A549 (cell line): ENCODE data around the gene HMGCL. TPM values are rescaled to one million over a fixed set of nuclear protein-coding genes. Genes with fewer than 3 reads are reported as not detected.

Experiments used
- ATAC-seq, 2 experiments: fragments of 200-7000 bp in 1 of 2; fragments of >200 bp in 1 of 2; cut with Nextera tagmentation in 1 of 2; cut with Tn5 transposase in 1 of 2; 3 replicates each; pipeline versions ENCODE4 v1.8.0 to v1.9.1; 2018 to 2020; ENCODE audit warnings: mild to moderate bottlenecking in 1 of 2, moderate library complexity in 1 of 2
- CTCF ChIA-PET: fragments of 300-600 bp; sonication (Branson Sonifier 250); formaldehyde crosslinking; extraction: SDS; loops from one replicate; lab custom pipeline; 2021; ENCODE audit warnings: antibody characterized with exemption, inconsistent platforms; lab: Yijun Ruan, JAX
- POLR2A ChIA-PET: fragments of 350-600 bp; formaldehyde crosslinking; extraction: SDS; loops from one replicate; lab custom pipeline; 2021; ENCODE audit warnings: antibody characterized with exemption, inconsistent platforms; lab: Yijun Ruan, JAX
- DNase-seq, 2 experiments: peaks; one replicate each; pipeline versions ENCODE4 v3.0.0 to v3.0.0-alpha.2; 2011 to 2016; ENCODE audit warnings: low read depth in 1 of 2, low spot score in 1 of 2
- FAIRE-seq: peaks from 2 replicates; lab custom pipeline; 2011; peaks lifted over from hg19 to GRCh38; lab: Jason Lieb, UNC
- H3K27ac ChIP-seq, 2 experiments: fragments of >200 bp; sonication (Bioruptor Twin); formaldehyde crosslinking; 3 replicates each; pipeline ENCODE4 v1.5.1; 2016 to 2017
- H3K4me1 ChIP-seq: fragments of >200 bp; sonication (Bioruptor Twin); formaldehyde crosslinking; 3 replicates; pipeline ENCODE4 v1.6.1; 2016
- H3K4me2 ChIP-seq: fragments of >200 bp; sonication (Bioruptor Twin); formaldehyde crosslinking; 3 replicates; pipeline ENCODE4 v1.6.1; 2016
- H3K4me3 ChIP-seq: fragments of >200 bp; sonication (Bioruptor Twin); formaldehyde crosslinking; 3 replicates; pipeline ENCODE4 v1.5.1; 2016
- H3K9me3 ChIP-seq: fragments of >200 bp; sonication (Bioruptor Twin); formaldehyde crosslinking; 3 replicates; pipeline ENCODE4 v1.6.1; 2016
- BCL3 ChIP-seq: fragments of >200 bp; sonication (Bioruptor Twin); formaldehyde crosslinking; IDR thresholded peaks from 3 replicates; pipeline ENCODE4 v1.6.1; 2016
- CBX8 ChIP-seq: fragments of 200-600 bp; sonication (generic); IDR thresholded peaks from 2 replicates; pipeline ENCODE4 v1.6.1; 2016
- CEBPB ChIP-seq, 2 experiments: fragments of >200 bp in 1 of 2; sonication (Bioruptor Twin) in 1 of 2; formaldehyde crosslinking in 1 of 2; IDR thresholded peaks; 2 replicates each; pipeline ENCODE4 v1.6.1; 2012 to 2016
- CHD2 ChIP-seq: fragments of 150-350 bp; IDR thresholded peaks from 2 replicates; pipeline ENCODE4 v1.6.1; 2014; ENCODE audit warnings: low read length; ENCODE audit not compliant: partially characterized antibody
- CHD4 ChIP-seq: fragments of 200-600 bp; sonication (generic); IDR thresholded peaks from 2 replicates; pipeline ENCODE4 v1.6.1; 2016; ENCODE audit warnings: antibody characterized with exemption, mild to moderate bottlenecking, borderline replicate concordance
- CTCF ChIP-seq: fragments of >200 bp; sonication (Bioruptor Twin); formaldehyde crosslinking; IDR thresholded peaks from 3 replicates; pipeline ENCODE4 v1.5.1; 2016
- EP300 ChIP-seq, 2 experiments: fragments of >200 bp; sonication (Bioruptor Twin); formaldehyde crosslinking; IDR thresholded peaks; 2 replicates in 1 of 2; 3 replicates in 1 of 2; pipeline ENCODE4 v1.6.1; 2016 to 2017
- ESRRA ChIP-seq: fragments of 150-350 bp; IDR thresholded peaks from 2 replicates; pipeline ENCODE4 v1.6.1; 2014; ENCODE audit warnings: mild to moderate bottlenecking, low read length, borderline replicate concordance
- FOSB ChIP-seq: fragments of 250-450 bp; sonication (Bioruptor Pico); IDR thresholded peaks from 2 replicates; pipeline ENCODE4 v1.5.0; 2020; ENCODE audit warnings: mild to moderate bottlenecking, moderate library complexity
- FOXS1 ChIP-seq: fragments of 250-450 bp; sonication (Bioruptor Pico); IDR thresholded peaks from 2 replicates; pipeline ENCODE4 v1.5.0; 2020; ENCODE audit warnings: mild to moderate bottlenecking, moderate library complexity
- GATA3 ChIP-seq: IDR thresholded peaks from 2 replicates; pipeline ENCODE4 v1.6.1; 2012; ENCODE audit warnings: borderline replicate concordance
- HOXA7 ChIP-seq: fragments of 250-450 bp; sonication (Bioruptor Pico); IDR thresholded peaks from 2 replicates; pipeline ENCODE4 v1.5.0; 2020; ENCODE audit warnings: mild to moderate bottlenecking, moderate library complexity
- HOXB13 ChIP-seq: fragments of 250-450 bp; sonication (Bioruptor Pico); IDR thresholded peaks from 2 replicates; pipeline ENCODE4 v1.5.0; 2020; ENCODE audit warnings: low read depth, mild to moderate bottlenecking, moderate library complexity
- JUN ChIP-seq, 2 experiments: fragments of >200 bp; sonication (Bioruptor Twin); formaldehyde crosslinking; IDR thresholded peaks; 2 replicates in 1 of 2; 3 replicates in 1 of 2; pipeline ENCODE4 v1.6.1; 2016 to 2017
- KDM5A ChIP-seq: fragments of 200-600 bp; sonication (generic); IDR thresholded peaks from 2 replicates; pipeline ENCODE4 v1.6.1; 2016; ENCODE audit warnings: antibody characterized with exemption, mild to moderate bottlenecking
- MAFK ChIP-seq: fragments of 450-650 bp; IDR thresholded peaks from 2 replicates; pipeline ENCODE4 v1.6.1; 2014; ENCODE audit not compliant: partially characterized antibody
- MYC ChIP-seq: IDR thresholded peaks from 2 replicates; pipeline ENCODE4 v1.6.1; 2012; ENCODE audit warnings: mild to moderate bottlenecking, inconsistent platforms, low read length, improper control_type of control experiment, borderline replicate concordance
- NFE2L2 ChIP-seq: fragments of 150-350 bp; conservative IDR thresholded peaks from 2 replicates; pipeline ENCODE4 v1.6.1; 2014; ENCODE audit warnings: low read length
- REST ChIP-seq: fragments of 200-600 bp; sonication (generic); IDR thresholded peaks from 2 replicates; pipeline ENCODE4 v1.6.1; 2016; ENCODE audit warnings: antibody characterized with exemption, mild to moderate bottlenecking, moderate library complexity
- SMC3 ChIP-seq: fragments of >200 bp; sonication (Bioruptor Twin); formaldehyde crosslinking; IDR thresholded peaks from 3 replicates; pipeline ENCODE4 v1.6.1; 2018; ENCODE audit warnings: inconsistent platforms
- TP53 ChIP-seq: fragments of 250-450 bp; sonication (Bioruptor Pico); IDR thresholded peaks from 2 replicates; pipeline ENCODE4 v1.5.0; 2021; ENCODE audit warnings: mild to moderate bottlenecking, moderate library complexity
- ZC3H11A ChIP-seq: fragments of 450-650 bp; IDR thresholded peaks from 2 replicates; pipeline ENCODE4 v1.6.1; 2014; ENCODE audit warnings: antibody characterized with exemption, mild to moderate bottlenecking
- ZNF302 ChIP-seq: fragments of 250-450 bp; sonication (Bioruptor Pico); IDR thresholded peaks from 2 replicates; pipeline ENCODE4 v1.9.0; 2021; ENCODE audit warnings: inconsistent platforms, mild to moderate bottlenecking, moderate library complexity
- ZSCAN20 ChIP-seq: fragments of 250-450 bp; sonication (Bioruptor Pico); IDR thresholded peaks from 2 replicates; pipeline ENCODE4 v1.8.0; 2022; ENCODE audit warnings: mild to moderate bottlenecking, moderate library complexity
- whole genome bisulfite sequencing: methylation state at CpG from one replicate; pipeline ENCODE4 v1.1.6; 2017; ENCODE audit errors: missing lambda C conversion rate; 5-methylcytosine and 5-hydroxymethylcytosine counted together
- polyA plus RNA-seq, 4 experiments: library from polyadenylated mRNA; depleted of rRNA in 3 of 4; stranded (reverse); fragments of >200 nt; fragmentation: RNase III in 1 of 4; extraction: RNeasy Plus Mini Kit Qiagen cat#74134 plus additional on column Dnase treatment in 1 of 4; gene quantifications; 2 replicates in 3 of 4; 3 replicates in 1 of 4; pipeline ENCODE4 v1.2.3, GENCODE V29; 2011 to 2017
- TF ChIP-seq, protein P1 (sequence below): fragments of >200 bp; sonication (Bioruptor Twin); formaldehyde crosslinking; IDR thresholded peaks from 2 replicates; pipeline ENCODE4 v1.6.1; 2016
- TF ChIP-seq, protein P2 (sequence below): IDR thresholded peaks from 2 replicates; pipeline ENCODE4 v1.6.1; 2012

The HMGCL gene
- polyA plus RNA-seq, 2 of the 4 experiments (the other 2 are of a cell fraction): 11.5 to 18.0 TPM

DNA sequence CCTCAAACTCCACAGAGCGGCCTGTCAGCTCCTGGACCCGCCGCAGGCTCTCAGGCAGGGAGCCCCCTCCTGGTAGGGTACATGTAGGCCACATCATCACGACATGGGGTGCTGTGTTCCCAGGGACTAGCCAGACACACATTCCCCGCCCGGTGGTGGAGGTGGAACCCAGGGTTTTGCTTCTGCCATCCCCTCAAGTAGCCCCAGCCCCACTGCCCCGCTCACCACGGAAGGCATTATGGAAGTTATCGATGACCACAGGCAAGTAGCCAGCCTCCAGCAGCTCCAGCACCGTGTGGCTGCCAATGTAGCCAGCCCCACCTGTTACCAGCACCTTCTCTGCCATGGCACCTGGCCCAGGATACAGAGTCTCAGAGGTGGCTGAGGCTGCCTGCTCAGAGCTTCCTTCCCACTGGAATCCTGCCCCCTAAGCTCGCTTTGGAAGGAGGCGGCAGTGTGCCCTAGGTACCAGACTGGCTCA, 26.5 kb downstream of the HMGCL start:
- CTCF ChIA-PET: interaction anchor here (0.6 to 3.3 kb wide), 7 partner anchors 11 to 257 kb away, joined by 3 to 19 read pairs (median 5); no protein-coding TSS in a partner anchor
- peak overlapping the region; percentile 72; the same call in 2 of the 3 replicates for H3K4me3 ChIP-seq
- no peak for FAIRE-seq

DNA sequence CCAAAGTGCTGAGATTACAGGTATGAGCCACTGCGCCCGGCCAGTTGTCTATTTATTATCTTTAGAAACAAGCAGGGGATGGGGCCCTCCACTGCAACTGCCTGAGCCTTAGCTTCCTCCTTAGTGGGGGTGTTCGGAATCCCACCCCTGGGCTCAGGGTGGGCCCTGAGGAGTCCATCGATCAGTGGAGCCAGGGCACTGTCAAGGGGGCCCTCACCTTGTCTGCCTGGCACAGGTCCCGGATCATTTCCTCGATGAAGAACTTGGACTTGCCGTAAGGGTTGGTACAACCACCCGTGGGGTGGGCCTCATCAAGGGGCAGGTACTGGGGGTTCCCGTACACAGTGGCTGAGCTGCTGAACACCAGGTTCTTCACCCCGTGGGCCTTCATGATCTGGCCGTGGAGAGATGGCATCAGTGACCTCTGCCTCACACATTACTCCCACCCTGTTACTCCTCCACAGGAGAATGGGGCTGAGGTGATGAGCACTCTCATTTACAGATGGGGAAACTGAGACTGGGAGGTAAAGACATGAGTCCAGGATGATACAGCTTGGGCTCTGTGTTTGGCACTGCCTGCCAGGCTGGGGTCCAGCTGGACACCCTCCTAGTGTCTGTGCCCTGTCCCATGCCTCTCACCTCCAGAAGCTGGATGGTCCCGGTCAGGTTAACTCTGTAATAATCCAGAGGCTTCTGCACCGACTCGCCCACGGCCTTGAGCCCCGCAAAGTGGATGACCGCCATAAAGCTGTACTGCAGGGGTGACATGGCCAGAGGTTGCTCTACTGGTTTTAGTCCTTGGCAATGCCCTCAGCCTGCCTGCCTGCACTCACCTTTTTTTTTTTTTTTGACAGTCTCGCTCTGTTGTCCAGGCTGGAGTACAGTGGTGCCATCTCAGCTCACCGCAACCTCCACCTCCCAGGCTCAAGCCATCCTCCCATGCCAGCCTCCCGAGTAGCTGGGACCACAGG, 27.5 kb downstream of the HMGCL start:
- peaks cover 25% of the 10 kb centered on the region for H3K4me1 ChIP-seq
- H3K4me3 ChIP-seq: no peak overlapping the region
- H3K4me2 ChIP-seq: no peak overlapping the region
- no peak for DNase-seq
- no peak for ATAC-seq
- ChIA-PET CTCF (interaction anchor here (0.6 to 3.3 kb wide), 9 partner anchors 8 to 594 kb away, joined by 3 to 19 read pairs (median 5); no protein-coding TSS in a partner anchor), POLR2A (interaction anchor here (1.0 kb wide), 1 partner anchor 20 kb away, joined by 3 read pairs; the partner anchor contains the start of gene PITHD1)
- TF ChIP-seq KDM5A: no peak
- no peak for TF ChIP-seq MYC
- TF ChIP-seq ESRRA: no peak
- no peak for TF ChIP-seq TP53
- TF ChIP-seq NFE2L2: no peak
- TF ChIP-seq ZNF302 (CRISPR knock-in tag): no peak
- no peak for TF ChIP-seq REST
- TF ChIP-seq CHD2: no peak
- no peak for TF ChIP-seq SMC3
- TF ChIP-seq BCL3: no peak
- TF ChIP-seq ZC3H11A: no peak
- TF ChIP-seq, protein P1, sequence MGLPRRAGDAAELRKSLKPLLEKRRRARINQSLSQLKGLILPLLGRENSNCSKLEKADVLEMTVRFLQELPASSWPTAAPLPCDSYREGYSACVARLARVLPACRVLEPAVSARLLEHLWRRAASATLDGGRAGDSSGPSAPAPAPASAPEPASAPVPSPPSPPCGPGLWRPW: no peak
- TF ChIP-seq FOXS1 (CRISPR knock-in tag): no peak
- no peak for TF ChIP-seq CHD4
- no peak for TF ChIP-seq CBX8
- FAIRE-seq: no peak
- WGBS: 94% methylated on average over 15 of the region's 20 CpGs
- peak overlapping the region in 1 of 2 experiments; percentile 99; a peak in 1 of 6 replicates for H3K27ac ChIP-seq
- no peaks in the 10 kb centered on the region for H3K9me3 ChIP-seq

More for the DNA sequence above, 26.5 kb downstream of the HMGCL start:
- no peak for ATAC-seq
- H3K9me3 ChIP-seq: no peaks in the 10 kb centered on the region
- peak overlapping the region; percentile 89 for H3K4me2 ChIP-seq
- TF ChIP-seq CEBPB (IDR thresholded peaks at IDR 0.05) (no peak), JUN (IDR thresholded peaks at IDR 0.05) (no peak), HOXA7 (CRISPR knock-in tag) (no peak), NFE2L2 (no peak), FOSB (CRISPR knock-in tag) (no peak), CHD4 (no peak), ZSCAN20 (CRISPR knock-in tag) (no peak), EP300 (IDR thresholded peaks at IDR 0.05) (no peak), HOXB13 (CRISPR knock-in tag) (no peak), GATA3 (no peak), MAFK (no peak), CTCF (no peak), ZNF302 (CRISPR knock-in tag) (no peak)
- TF ChIP-seq, protein P1: no peak
- TF ChIP-seq, protein P2, sequence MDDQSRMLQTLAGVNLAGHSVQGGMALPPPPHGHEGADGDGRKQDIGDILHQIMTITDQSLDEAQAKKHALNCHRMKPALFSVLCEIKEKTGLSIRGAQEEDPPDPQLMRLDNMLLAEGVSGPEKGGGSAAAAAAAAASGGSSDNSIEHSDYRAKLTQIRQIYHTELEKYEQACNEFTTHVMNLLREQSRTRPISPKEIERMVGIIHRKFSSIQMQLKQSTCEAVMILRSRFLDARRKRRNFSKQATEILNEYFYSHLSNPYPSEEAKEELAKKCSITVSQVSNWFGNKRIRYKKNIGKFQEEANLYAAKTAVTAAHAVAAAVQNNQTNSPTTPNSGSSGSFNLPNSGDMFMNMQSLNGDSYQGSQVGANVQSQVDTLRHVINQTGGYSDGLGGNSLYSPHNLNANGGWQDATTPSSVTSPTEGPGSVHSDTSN: no peak
- H3K27ac ChIP-seq: peak overlapping the region; percentile 89 to 99
- POLR2A ChIA-PET: interaction anchor here (4.2 kb wide), 1 partner anchor 8 kb away, joined by 19 read pairs; the partner anchor contains the start of gene LYPLA2
- peaks cover 16% of the 10 kb centered on the region for H3K4me1 ChIP-seq
- peak in 1 of 2 experiments; percentile 31 for DNase-seq
- WGBS: 91% methylated on average over 4 of the region's 12 CpGs
